Activated CD8-positive, alpha-beta T cell treated with anti-CD3 and anti-CD28 coated beads for 36 hours (primary cell): ENCODE data around the gene SETBP1. TPM values are rescaled to one million over a fixed set of nuclear protein-coding genes. Genes with fewer than 3 reads are reported as not detected.

Experiments used
- ATAC-seq: fragments of 200-7000 bp; cut with Tn5 transposase; one replicate; pipeline ENCODE4 v1.10.0; 2021; ENCODE audit warnings: mild to moderate bottlenecking, moderate library complexity
- CTCF ChIA-PET: fragments of 350-600 bp; sonication (Branson Sonifier 250); formaldehyde crosslinking; loops from one replicate; lab custom pipeline; 2021; ENCODE audit warnings: antibody characterized with exemption; lab: Charles Lee
- POLR2A ChIA-PET: fragments of 350-600 bp; sonication (Branson Sonifier 250); formaldehyde crosslinking; loops from one replicate; lab custom pipeline; 2021; ENCODE audit warnings: antibody characterized with exemption; lab: Charles Lee
- DNase-seq: peaks from one replicate; pipeline ENCODE4 v3.0.0-alpha.2; 2020
- H3K27ac Mint-ChIP-seq: one replicate; pipeline ENCODE4 v1.8.0; 2021; ENCODE audit warnings: mild to moderate bottlenecking, mixed read lengths
- H3K27me3 Mint-ChIP-seq: one replicate; pipeline ENCODE4 v1.8.0; 2021; ENCODE audit warnings: mixed read lengths
- H3K36me3 Mint-ChIP-seq: one replicate; pipeline ENCODE4 v1.8.0; 2021; ENCODE audit warnings: low read depth, mixed read lengths
- H3K4me1 Mint-ChIP-seq: one replicate; pipeline ENCODE4 v1.8.0; 2021; ENCODE audit warnings: low read depth, mixed read lengths
- H3K4me3 Mint-ChIP-seq: one replicate; pipeline ENCODE4 v1.8.0; 2021; ENCODE audit warnings: mild to moderate bottlenecking, moderate library complexity, mixed read lengths
- H3K9me3 Mint-ChIP-seq: one replicate; pipeline ENCODE4 v1.8.0; 2021; ENCODE audit warnings: mixed read lengths
- CTCF ChIP-seq: fragments of 200-600 bp; IDR thresholded peaks from one replicate; pipeline ENCODE4 v1.8.0; 2022; ENCODE audit warnings: antibody characterized with exemption, mild to moderate bottlenecking
- intact Hi-C: fragments of 100-400 bp; cut with micrococcal nuclease; formaldehyde crosslinking; loops from one replicate; pipeline ENCODE4 v1.10.0; 2022
- total RNA-seq, 2 experiments: library from RNA; stranded (reverse); gene quantifications; one replicate each; pipeline ENCODE4 v1.2.3, GENCODE V29; 2021

SETBP1 gene
- total RNA-seq, 2 experiments from 2014 or later = 10.2 to 10.4 TPM

- DNase-seq = no peak
- no peak overlapping the region for H3K27ac Mint-ChIP-seq
- no peak for TF ChIP-seq CTCF
- ChIA-PET POLR2A (no interaction called here), CTCF (no interaction called here)
- intact Hi-C loops = no loop called here
- H3K4me3 Mint-ChIP-seq = no peak overlapping the region
- no peak for ATAC-seq
- H3K27me3 Mint-ChIP-seq = peaks cover 5% of the 10 kb centered on the region
- H3K36me3 Mint-ChIP-seq = no peaks in the 10 kb centered on the region
- H3K4me1 Mint-ChIP-seq = peaks cover 5% of the 10 kb centered on the region
- H3K9me3 Mint-ChIP-seq = no peaks in the 10 kb centered on the region
Observed at GRCh38 chr18:44774191-44774590, 93.5 kb downstream of the SETBP1 start.

- CTCF ChIA-PET = no interaction called here
- Mint-ChIP-seq H3K4me1 (no peaks in the 10 kb centered on the region), H3K27me3 (peaks cover 8% of the 10 kb centered on the region), H3K36me3 (no peaks in the 10 kb centered on the region), H3K9me3 (no peaks in the 10 kb centered on the region), H3K27ac (no peak overlapping the region), H3K4me3 (no peak overlapping the region)
- POLR2A ChIA-PET = no interaction called here
- intact Hi-C loops = no loop called here
- DNase-seq (no peak), ATAC-seq (no peak)
- TF ChIP-seq CTCF = no peak
Observed at GRCh38 chr18:44777457-44778192, 96.9 kb downstream of the SETBP1 start.

DNA sequence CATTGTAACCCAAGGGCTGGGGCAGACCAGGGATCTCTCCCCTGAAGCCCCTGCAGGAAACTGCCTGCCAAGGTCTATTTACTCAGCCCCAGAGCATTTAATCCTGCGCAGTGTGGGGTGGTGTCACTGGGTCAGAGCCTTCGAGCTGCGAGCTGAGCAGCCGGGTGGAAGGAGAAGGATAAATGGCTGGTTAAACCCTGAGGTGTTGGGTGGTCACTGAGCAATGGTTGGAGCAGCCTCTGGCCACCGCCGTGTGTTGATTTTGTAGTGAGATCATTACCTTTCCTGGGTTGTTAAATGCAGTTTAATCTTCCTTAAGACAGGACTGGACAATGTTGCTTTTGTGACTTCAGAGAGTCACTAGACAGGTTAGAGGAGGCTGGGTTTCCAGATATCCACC, 98.1 kb downstream of the SETBP1 start:
- Mint-ChIP-seq H3K4me1 (no peaks in the 10 kb centered on the region), H3K27ac (no peak overlapping the region), H3K27me3 (peaks cover 8% of the 10 kb centered on the region), H3K9me3 (no peaks in the 10 kb centered on the region), H3K36me3 (no peaks in the 10 kb centered on the region), H3K4me3 (no peak overlapping the region)
- ChIA-PET CTCF (no interaction called here), POLR2A (no interaction called here)
- DNase-seq (no peak), ATAC-seq (no peak)
- no peak for TF ChIP-seq CTCF
- intact Hi-C loops = no loop called here

DNA sequence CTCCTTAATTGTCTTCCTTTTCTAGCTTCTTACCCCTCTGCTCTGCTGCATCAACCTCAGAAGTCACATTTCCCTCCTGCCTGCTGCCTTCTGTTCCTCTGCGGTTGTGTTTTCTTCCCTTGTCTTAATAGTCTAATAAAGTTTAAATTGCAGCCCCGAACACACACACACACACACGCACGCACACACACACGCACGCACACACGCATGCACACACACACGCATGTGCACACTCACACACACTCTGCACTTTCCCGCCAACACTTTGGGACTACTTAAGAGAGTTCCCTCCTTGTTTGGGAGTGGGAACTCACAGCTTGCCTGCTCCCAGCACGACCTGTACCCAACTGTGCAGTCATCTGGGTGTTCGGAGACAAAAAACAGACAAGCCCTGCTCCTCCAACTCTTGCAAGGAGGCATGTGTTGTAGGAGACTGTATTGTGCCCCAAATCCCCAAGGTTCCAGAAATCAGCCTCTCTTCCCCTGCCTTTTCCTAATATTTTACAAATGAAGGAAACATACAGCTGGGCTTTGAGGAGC, 99.1 kb downstream of the SETBP1 start:
- Mint-ChIP-seq H3K4me1 (no peaks in the 10 kb centered on the region), H3K27me3 (peaks cover 8% of the 10 kb centered on the region), H3K4me3 (no peak overlapping the region), H3K27ac (no peak overlapping the region), H3K9me3 (no peaks in the 10 kb centered on the region), H3K36me3 (no peaks in the 10 kb centered on the region)
- no peak for DNase-seq
- CTCF ChIA-PET = interaction anchor here (0.9 to 1.4 kb wide), 2 partner anchors 13 to 18 kb away, joined by 3 to 4 read pairs; no protein-coding TSS in a partner anchor
- intact Hi-C loops = no loop called here
- TF ChIP-seq CTCF = no peak
- no peak for ATAC-seq
- POLR2A ChIA-PET = no interaction called here

DNA sequence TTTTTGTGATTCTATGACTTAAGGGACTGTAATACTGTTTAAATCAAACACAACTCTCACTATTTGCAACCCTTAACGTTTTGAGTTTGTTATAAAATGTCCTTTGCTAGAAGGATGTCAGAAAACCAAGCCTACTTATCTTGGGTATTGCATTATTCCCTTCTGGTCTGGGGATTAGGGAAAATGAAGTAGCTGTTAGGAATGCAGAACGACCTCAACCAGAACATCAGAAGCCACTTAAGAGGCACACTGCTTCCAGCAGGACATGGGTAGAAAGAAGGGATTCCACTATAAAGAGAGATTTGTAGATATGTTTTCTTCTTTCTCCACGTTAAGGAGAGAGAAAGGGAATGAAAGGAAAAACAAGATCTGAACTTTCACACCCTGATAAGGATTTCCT, 101.2 kb downstream of the SETBP1 start:
- H3K4me3 Mint-ChIP-seq = no peak overlapping the region
- no peaks in the 10 kb centered on the region for H3K36me3 Mint-ChIP-seq
- POLR2A ChIA-PET = no interaction called here
- DNase-seq (no peak), ATAC-seq (no peak)
- peaks cover 3% of the 10 kb centered on the region for H3K4me1 Mint-ChIP-seq
- H3K9me3 Mint-ChIP-seq = no peaks in the 10 kb centered on the region
- intact Hi-C loops = no loop called here
- H3K27me3 Mint-ChIP-seq = peaks cover 8% of the 10 kb centered on the region
- H3K27ac Mint-ChIP-seq = no peak overlapping the region
- CTCF ChIA-PET = no interaction called here
- no peak for TF ChIP-seq CTCF
